ENCODE data around the gene TSEN15.

GRCh38 chr1:184027826-184028695 is 23.5 kb upstream of the TSEN15 start:
- no peak for TF ChIP-seq CTCF (IDR thresholded peaks at IDR 0.05)
- TF ChIP-seq ZFX (IDR thresholded peaks at IDR 0.05; ENCODE audit: borderline replicate concordance), result no peak

All from 22Rv1 (cell line).